ENCODE results near the gene AP5Z1. TPM values are rescaled to one million over a fixed set of nuclear protein-coding genes. Genes with fewer than 3 reads are reported as not detected.

The AP5Z1 gene
- total and polyA plus RNA-seq, 2 experiments from 2014 or later: 31.2 to 44.5 TPM

- H3K36me3 ChIP-seq (ENCODE audit: low read depth): no peaks in the 10 kb centered on the region
- WGBS, 2 experiments (ENCODE audit: low coverage in 1 of 2, low lambda C conversion rate in 2 of 2, missing lambda C conversion rate in 2 of 2): 74 to 84% methylated on average over 10 to 14 of the region's 14 CpGs
- in situ Hi-C loops (cut with MboI): no loop called here
- no peak overlapping the region for H2AFZ ChIP-seq
- H4K20me1 ChIP-seq (ENCODE audit: insufficient read depth): no peaks in the 10 kb centered on the region
- no peak overlapping the region for H3K27ac ChIP-seq
- no peak overlapping the region for H3K4me2 ChIP-seq (ENCODE audit: unreplicated experiment)
- no peak overlapping the region for H3K4me3 ChIP-seq
- TF ChIP-seq EZH2 (IDR thresholded peaks at IDR 0.05; ENCODE audit: insufficient read depth, poor library complexity, severe bottlenecking) (no peak), EZH2phosphoT487 (IDR thresholded peaks at IDR 0.05; ENCODE audit: insufficient read depth, low read depth) (no peak)
- no peaks in the 10 kb centered on the region for H3F3A ChIP-seq (ENCODE audit: insufficient read depth)
- no peaks in the 10 kb centered on the region for H3K9me3 ChIP-seq (ENCODE audit: low read depth)
- H3K4me1 ChIP-seq (ENCODE audit: insufficient read depth): no peaks in the 10 kb centered on the region
- H3K79me2 ChIP-seq (ENCODE audit: insufficient read depth): no peaks in the 10 kb centered on the region
- H3K9ac ChIP-seq: no peak overlapping the region
- H3K27me3 ChIP-seq (replicated peaks; ENCODE audit: insufficient read depth): no peaks in the 10 kb centered on the region
- H3K9me2 ChIP-seq (ENCODE audit: insufficient read depth): no peaks in the 10 kb centered on the region
- no peak for DNase-seq
Observed at GRCh38 chr7:4814433-4814832, 39.0 kb downstream of the AP5Z1 start.

- H3K79me2 ChIP-seq (ENCODE audit: insufficient read depth): no peaks in the 10 kb centered on the region
- H3K9me3 ChIP-seq (ENCODE audit: low read depth): no peaks in the 10 kb centered on the region
- H3K9ac ChIP-seq: no peak overlapping the region
- H3K4me1 ChIP-seq (ENCODE audit: insufficient read depth): no peaks in the 10 kb centered on the region
- DNase-seq: no peak
- H3F3A ChIP-seq (ENCODE audit: insufficient read depth): no peaks in the 10 kb centered on the region
- 96 to 97% methylated on average over 10 to 14 of the region's 14 CpGs for WGBS, 2 experiments (ENCODE audit: low coverage in 1 of 2, low lambda C conversion rate in 2 of 2, missing lambda C conversion rate in 2 of 2)
- no peaks in the 10 kb centered on the region for H3K36me3 ChIP-seq (ENCODE audit: low read depth)
- no peaks in the 10 kb centered on the region for H4K20me1 ChIP-seq (ENCODE audit: insufficient read depth)
- no peak overlapping the region for H2AFZ ChIP-seq
- in situ Hi-C loops (cut with MboI): no loop called here
- no peak overlapping the region for H3K4me3 ChIP-seq
- no peak overlapping the region for H3K27ac ChIP-seq
- H3K9me2 ChIP-seq (ENCODE audit: insufficient read depth): no peaks in the 10 kb centered on the region
- H3K27me3 ChIP-seq (replicated peaks; ENCODE audit: insufficient read depth): no peaks in the 10 kb centered on the region
- H3K4me2 ChIP-seq (ENCODE audit: unreplicated experiment): no peak overlapping the region
- TF ChIP-seq EZH2 (IDR thresholded peaks at IDR 0.05; ENCODE audit: insufficient read depth, poor library complexity, severe bottlenecking) (no peak), EZH2phosphoT487 (IDR thresholded peaks at IDR 0.05; ENCODE audit: insufficient read depth, low read depth) (no peak)
Observed at GRCh38 chr7:4815121-4815520, 39.7 kb downstream of the AP5Z1 start.

DNA sequence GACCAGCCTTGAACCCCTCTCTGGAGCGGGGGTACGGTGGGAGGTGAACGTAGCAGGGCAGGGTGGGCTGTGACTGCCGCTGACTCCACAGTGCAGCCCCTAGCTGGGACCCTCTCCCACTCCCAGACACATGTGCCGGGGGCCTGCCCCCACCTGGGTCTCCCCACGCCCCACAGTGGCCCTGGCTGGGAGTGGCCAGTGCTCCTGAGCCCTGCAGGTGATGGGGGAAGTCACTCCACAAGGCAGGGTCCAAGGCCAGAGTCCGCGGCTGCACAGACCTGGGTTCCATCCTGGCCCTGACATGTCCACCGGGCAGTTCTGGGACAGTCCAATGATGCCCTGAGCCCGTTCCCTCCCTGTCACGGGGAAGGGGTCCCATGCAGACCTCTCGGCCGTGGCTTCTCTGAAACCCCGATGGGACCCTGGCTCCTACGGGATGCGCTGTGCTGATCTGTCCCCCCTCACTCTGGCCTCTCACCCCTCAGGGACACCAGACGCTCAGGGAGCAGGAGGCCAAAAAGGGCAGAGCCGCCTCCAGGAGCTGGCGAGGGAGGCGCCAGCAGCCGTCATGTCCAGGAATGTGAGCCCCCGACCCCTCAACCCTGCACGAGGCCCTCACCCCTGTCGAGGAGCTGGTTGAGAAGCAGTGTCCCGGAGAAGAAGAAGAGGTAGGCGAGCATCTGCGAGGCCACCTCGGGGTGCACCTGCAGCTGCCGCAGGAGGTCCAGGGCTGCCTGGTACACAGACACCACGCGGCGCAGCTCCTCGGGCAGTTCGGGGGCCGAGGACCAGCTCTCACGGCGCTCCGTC is 40.4 kb downstream of the AP5Z1 start:
- Histone ChIP-seq H3K27ac (no peak overlapping the region), H3K36me3 (ENCODE audit: low read depth) (no peaks in the 10 kb centered on the region), H3K9me3 (ENCODE audit: low read depth) (no peaks in the 10 kb centered on the region), H3K79me2 (ENCODE audit: insufficient read depth) (no peaks in the 10 kb centered on the region), H3K9me2 (ENCODE audit: insufficient read depth) (no peaks in the 10 kb centered on the region), H3K4me1 (ENCODE audit: insufficient read depth) (no peaks in the 10 kb centered on the region), H3F3A (ENCODE audit: insufficient read depth) (no peaks in the 10 kb centered on the region), H3K4me2 (ENCODE audit: unreplicated experiment) (no peak overlapping the region), H4K20me1 (ENCODE audit: insufficient read depth) (no peaks in the 10 kb centered on the region), H3K4me3 (no peak overlapping the region), H3K27me3 (replicated peaks; ENCODE audit: insufficient read depth) (no peaks in the 10 kb centered on the region), H3K9ac (no peak overlapping the region), H2AFZ (no peak overlapping the region)
- TF ChIP-seq EZH2phosphoT487 (IDR thresholded peaks at IDR 0.05; ENCODE audit: insufficient read depth, low read depth) (no peak), EZH2 (IDR thresholded peaks at IDR 0.05; ENCODE audit: insufficient read depth, poor library complexity, severe bottlenecking) (no peak)
- in situ Hi-C loops (cut with MboI): no loop called here
- DNase-seq: no peak
- 90 to 96% methylated on average over 31 to 38 of the region's 38 CpGs for WGBS, 2 experiments (ENCODE audit: low coverage in 1 of 2, low lambda C conversion rate in 2 of 2, missing lambda C conversion rate in 2 of 2)

- H3K36me3 ChIP-seq (ENCODE audit: low read depth): no peaks in the 10 kb centered on the region
- H3K79me2 ChIP-seq (ENCODE audit: insufficient read depth): no peaks in the 10 kb centered on the region
- no peaks in the 10 kb centered on the region for H3K9me3 ChIP-seq (ENCODE audit: low read depth)
- no peak overlapping the region for H3K4me2 ChIP-seq (ENCODE audit: unreplicated experiment)
- H3F3A ChIP-seq (ENCODE audit: insufficient read depth): no peaks in the 10 kb centered on the region
- no peaks in the 10 kb centered on the region for H3K4me1 ChIP-seq (ENCODE audit: insufficient read depth)
- H3K27me3 ChIP-seq (replicated peaks; ENCODE audit: insufficient read depth): no peaks in the 10 kb centered on the region
- TF ChIP-seq EZH2 (IDR thresholded peaks at IDR 0.05; ENCODE audit: insufficient read depth, poor library complexity, severe bottlenecking) (no peak), EZH2phosphoT487 (IDR thresholded peaks at IDR 0.05; ENCODE audit: insufficient read depth, low read depth) (no peak)
- in situ Hi-C loops (cut with MboI): no loop called here
- H3K4me3 ChIP-seq: no peak overlapping the region
- no peak overlapping the region for H3K9ac ChIP-seq
- no peaks in the 10 kb centered on the region for H3K9me2 ChIP-seq (ENCODE audit: insufficient read depth)
- no peak overlapping the region for H3K27ac ChIP-seq
- no peaks in the 10 kb centered on the region for H4K20me1 ChIP-seq (ENCODE audit: insufficient read depth)
- WGBS, 2 experiments (ENCODE audit: low coverage in 1 of 2, low lambda C conversion rate in 2 of 2, missing lambda C conversion rate in 2 of 2): 86 to 91% methylated on average over 12 to 26 of the region's 26 CpGs
- DNase-seq: no peak
- H2AFZ ChIP-seq: no peak overlapping the region
Observed at GRCh38 chr7:4816419-4817080, 41.1 kb downstream of the AP5Z1 start.

Data from GM23248 (cell line).